GM18951 (cell line): Measurements from ENCODE around the gene EMILIN3.

Experiments used
- POLR2A ChIP-seq: IDR thresholded peaks from 4 replicates; pipeline ENCODE4 v1.6.1; 2011; ENCODE audit warnings: mild to moderate bottlenecking; ENCODE audit not compliant: insufficient read length, insufficient read depth; ENCODE audit errors: extremely low read depth
- in situ Hi-C: fragments of 300-500 bp; cut with MboI; formaldehyde crosslinking; loops from one replicate; pipeline ENCODE4 v1.12.0; 2022; ENCODE audit warnings: low sequenced_read_pairs, mixed read lengths, inconsistent platforms; ENCODE audit not compliant: unreplicated experiment

The EMILIN3 gene

DNA sequence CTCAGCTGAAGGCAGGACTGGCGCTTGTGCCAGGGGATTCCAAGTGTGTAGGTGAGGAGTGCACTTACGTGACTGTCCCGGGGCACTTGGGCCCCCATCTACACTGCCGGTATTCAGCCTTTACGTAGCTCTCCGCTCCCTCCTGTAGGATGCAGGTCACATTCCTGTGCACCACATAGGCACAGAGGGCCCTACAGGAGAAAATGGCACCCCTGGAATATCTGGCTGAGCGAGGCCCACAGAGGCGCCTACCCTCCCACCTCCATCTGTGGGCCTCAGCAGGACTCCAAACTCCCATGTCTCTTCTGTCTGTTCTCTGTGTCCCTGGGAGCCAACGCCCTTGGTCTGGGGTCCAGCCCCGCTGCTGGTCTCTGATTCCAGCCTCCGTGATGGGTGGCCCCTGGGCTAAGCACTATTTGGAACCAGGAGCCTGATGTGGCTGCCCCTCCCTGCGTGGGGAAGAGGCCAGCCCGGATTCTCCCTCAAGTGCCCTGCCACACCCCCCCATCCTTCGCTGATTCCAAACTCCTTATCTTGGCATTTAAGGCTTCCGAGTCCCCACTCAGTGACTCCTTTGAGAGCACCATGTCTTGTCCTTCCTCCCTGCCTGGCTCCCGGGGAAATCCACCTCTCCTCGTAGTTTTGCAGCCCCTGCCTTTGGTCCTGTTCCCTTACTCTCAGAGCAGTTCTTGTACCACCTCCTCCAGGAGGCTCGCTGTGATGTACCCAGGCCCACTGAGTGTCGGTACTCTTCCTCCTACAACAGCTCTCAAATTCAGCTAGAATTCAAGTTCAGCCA, 1.5 kb downstream of the EMILIN3 start:
- in situ Hi-C loops, result no loop called here
- no peak for TF ChIP-seq POLR2A

- TF ChIP-seq POLR2A, result no peak
- in situ Hi-C loops, result no loop called here
Measured at GRCh38 chr20:41364236-41364855, 2.3 kb downstream of the EMILIN3 start.

DNA sequence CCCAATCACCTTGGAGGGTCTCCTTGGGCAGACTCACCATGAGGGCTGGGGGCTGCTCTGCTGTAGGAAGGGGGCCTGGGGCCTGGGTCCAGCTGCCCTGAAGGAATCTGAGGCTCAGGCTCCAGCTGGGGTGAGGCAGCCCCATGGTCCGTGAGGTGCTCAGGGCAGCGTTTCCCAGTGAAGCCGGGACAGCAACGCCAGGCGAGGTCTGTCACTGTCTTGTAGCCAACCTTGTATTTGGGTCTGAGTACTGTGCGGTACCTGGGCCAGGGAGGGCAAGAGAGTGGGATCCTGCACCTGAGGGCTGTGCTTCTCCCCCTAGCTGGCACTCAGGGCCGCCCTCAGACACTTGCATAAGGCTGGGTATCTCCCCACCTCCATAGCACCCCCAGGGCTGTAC, 3.0 kb downstream of the EMILIN3 start:
- TF ChIP-seq POLR2A, result no peak
- in situ Hi-C loops, result no loop called here

DNA sequence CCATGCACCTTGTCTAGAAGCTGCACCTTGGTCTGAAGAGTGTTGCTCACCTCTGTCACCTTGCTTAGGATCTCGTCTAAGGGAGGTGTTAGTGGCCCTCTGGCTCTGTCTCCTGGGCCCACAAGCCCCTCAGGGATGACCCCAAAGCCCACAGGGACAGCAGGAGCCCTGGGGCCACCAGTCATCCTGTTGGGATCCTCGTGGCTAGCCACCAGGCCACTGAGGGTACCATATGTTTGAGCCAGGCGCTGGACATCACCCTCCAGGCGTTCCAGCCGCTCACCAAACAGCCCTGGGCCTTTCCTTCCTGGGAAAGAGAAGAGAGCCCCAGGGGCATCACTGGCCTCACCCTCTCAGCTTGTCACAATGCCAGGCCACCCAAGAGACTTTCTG, 3.9 kb downstream of the EMILIN3 start:
- no peak for TF ChIP-seq POLR2A
- in situ Hi-C loops, result no loop called here

DNA sequence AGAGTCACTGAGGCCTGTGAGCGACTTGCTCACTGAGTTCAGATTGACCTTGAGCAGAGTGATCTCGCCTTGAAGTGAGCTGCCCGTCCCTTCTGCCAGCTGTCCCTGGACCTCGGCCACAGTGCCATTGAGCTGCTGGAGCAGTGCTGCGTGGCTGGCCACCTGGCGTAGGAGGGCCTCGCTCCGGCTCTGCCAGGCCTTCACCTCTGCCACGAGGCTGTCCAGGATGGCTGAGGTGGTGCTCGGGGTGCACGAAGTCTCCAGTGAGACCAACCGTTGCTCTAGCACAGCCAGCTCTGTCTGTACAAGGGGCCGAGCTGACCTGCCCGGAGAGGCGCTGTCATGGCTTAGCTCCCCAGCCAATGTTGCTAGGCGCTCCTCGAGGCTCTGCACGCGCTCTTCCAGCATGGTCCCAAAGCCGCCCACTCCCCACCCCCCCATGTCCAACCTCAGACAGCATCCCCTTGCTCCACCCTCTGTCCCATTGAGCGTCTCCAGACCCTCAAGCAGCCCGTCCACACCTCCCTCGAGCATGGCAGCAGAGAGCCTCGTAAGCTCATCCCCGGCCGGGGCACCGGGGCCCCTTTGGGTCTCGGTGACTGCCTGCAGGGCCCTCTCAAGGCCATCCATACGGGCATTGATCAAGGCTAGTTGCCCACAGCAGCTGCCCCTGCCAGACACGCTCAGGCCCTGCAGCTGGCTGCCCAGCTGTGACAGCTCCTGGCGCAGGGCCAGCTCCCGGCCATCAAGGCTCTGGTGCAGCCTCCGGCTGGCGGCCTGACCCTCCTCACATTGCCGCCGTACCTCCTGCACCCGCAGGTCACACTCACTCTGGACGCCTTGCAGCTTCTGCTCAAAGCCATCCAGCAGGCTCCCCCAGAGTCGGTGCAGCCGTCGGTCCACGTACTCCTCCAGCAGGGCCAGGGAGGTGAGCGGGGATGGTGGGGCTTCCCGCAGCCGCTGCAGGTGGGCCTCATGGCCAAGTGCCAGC, 4.6 kb downstream of the EMILIN3 start:
- TF ChIP-seq POLR2A, result no peak

GRCh38 chr20:41360831-41361756, 5.5 kb downstream of the EMILIN3 start:
- in situ Hi-C loops, result no loop called here

More for the DNA sequence above, 4.6 kb downstream of the EMILIN3 start:
- in situ Hi-C loops, result no loop called here

DNA sequence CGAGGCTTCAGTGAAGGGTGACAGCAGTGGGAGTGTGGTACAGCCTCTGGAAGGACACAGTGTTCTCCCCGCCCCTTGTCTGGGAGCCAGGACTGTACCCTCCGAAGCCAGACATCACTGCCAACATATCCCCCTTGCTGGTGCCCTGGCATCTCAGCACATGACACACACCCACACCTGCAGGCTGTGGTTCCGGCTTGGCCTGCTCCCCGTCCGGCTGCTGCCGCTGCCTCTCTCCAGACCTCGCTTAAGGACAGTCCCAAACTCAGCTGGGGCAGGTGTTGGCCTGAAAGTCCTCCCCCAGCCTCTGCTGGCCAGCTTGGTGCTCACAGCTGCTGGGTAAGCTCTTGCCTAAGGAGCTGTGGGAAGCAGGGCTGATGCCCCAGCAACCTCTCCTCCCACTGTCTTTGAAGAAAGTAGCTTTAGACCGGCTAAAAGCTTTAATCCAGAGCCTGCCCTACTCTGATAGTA, 7.0 kb downstream of the EMILIN3 start:
- in situ Hi-C loops, result no loop called here
- no peak for TF ChIP-seq POLR2A

More at GRCh38 chr20:41360831-41361756, 5.5 kb downstream of the EMILIN3 start:
- no peak for TF ChIP-seq POLR2A

GRCh38 chr20:41358717-41359116, 7.9 kb downstream of the EMILIN3 start:
- in situ Hi-C loops, result no loop called here
- TF ChIP-seq POLR2A, result no peak

GRCh38 chr20:41358230-41358629, 8.4 kb downstream of the EMILIN3 start:
- in situ Hi-C loops, result no loop called here
- TF ChIP-seq POLR2A, result no peak

DNA sequence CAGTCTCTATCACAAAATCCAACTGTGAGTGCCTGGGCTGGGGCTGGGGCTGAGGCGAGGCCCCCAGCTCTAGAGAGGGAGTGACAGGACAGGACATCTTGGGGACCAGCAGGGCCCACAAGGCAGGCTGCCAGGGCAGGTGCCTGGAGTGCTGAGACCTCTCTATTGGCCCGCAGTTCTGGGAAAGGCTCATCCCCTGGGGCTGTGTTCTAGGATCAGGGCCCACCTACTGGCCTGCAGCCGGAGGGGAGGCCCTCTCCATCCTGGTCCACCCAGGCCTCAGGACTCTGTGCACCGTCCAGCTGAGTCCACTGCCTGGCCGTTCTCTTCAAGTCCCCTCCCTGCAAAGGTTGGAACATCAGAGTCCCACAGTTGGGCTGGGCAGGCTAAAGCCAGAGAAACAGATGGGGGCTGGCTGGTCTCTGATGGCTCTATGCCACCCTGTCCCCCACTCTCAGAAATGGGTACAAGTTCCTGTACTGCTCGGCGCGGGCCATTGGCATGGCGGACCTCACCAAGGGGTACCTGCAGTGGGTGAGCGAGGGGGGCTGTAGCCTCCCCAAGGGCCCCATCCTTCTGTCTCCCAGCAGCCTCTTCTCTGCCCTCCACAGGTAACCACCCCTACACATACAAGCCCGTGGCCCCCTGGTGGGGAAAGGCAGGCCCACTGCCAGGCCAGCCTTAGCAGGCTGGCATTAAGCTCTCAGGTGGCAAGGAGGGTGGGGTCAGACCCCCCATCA, 9.0 kb downstream of the EMILIN3 start:
- in situ Hi-C loops, result no loop called here
- no peak for TF ChIP-seq POLR2A

GRCh38 chr20:41356951-41357350, 9.7 kb downstream of the EMILIN3 start:
- no peak for TF ChIP-seq POLR2A
- in situ Hi-C loops, result no loop called here
